CD4-positive, alpha-beta T cell treated with Interleukin-15 for 1 hour (primary cell): ENCODE results near the gene CELF5.
"Not testable (repeated sequence)": the region's sequence is repeated elsewhere in the genome, so short reads cannot be mapped to it uniquely, and the experiment has no call there.

Experiments
- DNase-seq: peaks from one replicate; pipeline ENCODE4 v3.0.0-alpha.2; 2020

Gene CELF5

GRCh38 chr19:3296446-3296845 is 72.0 kb downstream of the CELF5 start:
- DNase-seq, result no peak

DNA sequence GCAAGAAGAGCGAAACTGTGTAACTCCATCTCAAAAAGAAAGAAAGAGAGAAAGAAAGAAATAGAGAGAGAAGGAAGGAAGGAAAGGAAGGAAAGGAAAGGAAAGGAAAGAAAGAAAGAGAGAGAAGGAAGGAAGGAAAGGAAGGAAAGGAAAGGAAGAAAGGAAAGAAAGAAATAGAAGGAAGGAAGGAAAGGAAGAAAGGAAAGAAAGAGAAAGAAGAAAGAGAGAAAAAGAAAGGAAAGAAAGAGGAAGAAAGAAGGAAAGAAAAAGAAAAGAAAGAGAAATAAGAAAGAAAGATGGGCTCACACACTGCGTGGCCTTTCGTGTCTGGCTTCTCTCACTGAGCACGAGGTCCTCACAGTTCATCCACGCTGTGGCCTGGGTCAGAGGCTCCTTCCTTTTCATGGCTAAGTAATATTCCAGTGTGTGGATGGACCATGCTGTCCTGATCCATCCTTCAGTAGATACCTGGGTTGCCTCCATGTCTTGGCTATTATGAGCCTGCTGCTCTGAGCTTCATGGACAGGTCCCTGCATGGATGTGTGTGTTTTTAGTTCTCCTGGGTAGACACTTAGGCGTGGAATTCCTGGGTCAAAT is 74.5 kb downstream of the CELF5 start:
- no peak for DNase-seq

- DNase-seq, result not testable (repeated sequence)
Observed at GRCh38 chr19:3300566-3300965, 76.1 kb downstream of the CELF5 start.

- no peak for DNase-seq
Observed at GRCh38 chr19:3302755-3303154, 78.3 kb downstream of the CELF5 start.

GRCh38 chr19:3304871-3305423 is 80.5 kb downstream of the CELF5 start:
- peak; percentile 57 for DNase-seq

DNA sequence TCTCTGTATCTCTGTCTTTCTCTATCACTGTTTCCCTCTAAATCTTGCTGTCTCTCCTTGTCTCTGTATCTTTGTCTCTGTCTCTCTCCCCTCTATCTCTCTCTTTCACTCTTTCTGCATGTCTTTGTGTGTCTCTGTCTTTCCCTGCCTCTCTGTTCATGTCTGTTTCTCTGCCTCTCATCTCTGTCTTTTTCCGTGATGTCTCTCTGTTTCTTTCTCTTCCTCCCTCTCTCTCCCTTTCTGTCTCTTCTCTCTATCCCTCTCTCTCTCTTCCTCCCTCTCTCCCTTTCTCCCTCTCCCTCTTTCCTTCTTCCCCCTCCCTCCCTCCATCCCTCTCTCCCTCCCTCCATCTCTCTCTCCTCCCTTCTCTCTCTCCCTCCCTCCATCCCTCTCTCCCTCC is 85.3 kb downstream of the CELF5 start:
- no peak for DNase-seq

GRCh38 chr19:3310280-3310679 is 85.8 kb downstream of the CELF5 start:
- no peak for DNase-seq

- no peak for DNase-seq
Observed at GRCh38 chr19:3310711-3311110, 86.2 kb downstream of the CELF5 start.

- no peak for DNase-seq
Observed at GRCh38 chr19:3313199-3313575, 88.7 kb downstream of the CELF5 start.

GRCh38 chr19:3314962-3315675 is 90.7 kb downstream of the CELF5 start:
- DNase-seq, result no peak

GRCh38 chr19:3315676-3315973 is 91.2 kb downstream of the CELF5 start:
- DNase-seq, result no peak

- no peak for DNase-seq
Observed at GRCh38 chr19:3316132-3316648, 91.7 kb downstream of the CELF5 start.

- DNase-seq, result no peak
Observed at GRCh38 chr19:3316659-3317207, 92.3 kb downstream of the CELF5 start.

DNA sequence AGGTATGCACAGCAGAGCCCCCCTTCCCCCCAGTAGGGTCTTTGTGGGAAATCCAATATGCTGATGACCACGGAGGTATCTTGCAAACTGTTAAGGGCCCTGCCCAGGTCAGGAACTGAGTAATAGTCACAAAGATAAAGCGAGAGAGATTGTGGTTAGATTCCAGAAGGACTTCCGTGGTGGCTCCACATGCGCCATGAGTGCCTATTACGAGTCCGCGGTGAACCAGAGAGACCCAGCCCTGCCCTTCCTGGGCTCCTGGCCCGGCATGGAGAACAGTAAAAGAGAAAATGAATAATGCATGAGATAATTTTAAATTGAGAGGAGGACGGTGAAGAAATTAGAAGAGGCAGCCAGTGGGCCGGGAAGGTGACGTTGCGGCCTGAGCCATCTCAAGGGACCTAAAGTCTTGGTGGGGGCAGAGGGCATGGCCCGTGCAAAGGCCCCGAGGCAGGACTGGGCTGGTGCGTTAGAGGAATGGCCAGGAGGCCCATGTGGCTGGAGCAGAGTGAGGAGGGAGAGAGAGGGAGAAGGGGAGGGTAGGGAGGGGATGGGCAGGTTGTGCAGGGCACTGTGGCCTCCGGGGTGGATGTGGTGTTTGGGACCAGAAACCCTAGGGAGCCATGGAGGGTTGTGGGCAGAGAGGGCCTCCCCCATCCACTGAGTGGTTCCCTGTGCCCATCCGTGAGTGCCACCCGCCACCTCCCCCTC is 95.3 kb downstream of the CELF5 start:
- DNase-seq, result no peak

- DNase-seq, result no peak
Observed at GRCh38 chr19:3320354-3320670, 95.9 kb downstream of the CELF5 start.

DNA sequence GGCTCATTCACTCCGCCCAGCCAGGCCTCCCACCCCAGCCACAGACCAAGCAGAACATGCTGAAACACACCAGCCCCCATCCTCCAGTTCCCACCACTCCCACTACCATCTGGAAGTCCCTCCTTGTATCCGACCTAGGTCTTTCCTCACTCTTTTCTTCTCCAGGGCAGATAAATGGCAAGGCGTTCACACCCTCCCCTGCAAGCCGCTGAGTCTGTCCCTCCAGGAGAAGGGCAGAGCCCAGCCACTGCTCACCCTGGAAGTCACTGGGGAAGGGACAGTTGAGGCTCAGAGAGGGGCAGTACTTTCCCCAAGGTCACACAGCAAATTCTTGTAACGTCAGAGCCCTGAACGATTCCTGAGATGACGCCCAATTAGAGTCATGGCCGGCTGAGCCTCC is 96.4 kb downstream of the CELF5 start:
- no peak for DNase-seq

DNA sequence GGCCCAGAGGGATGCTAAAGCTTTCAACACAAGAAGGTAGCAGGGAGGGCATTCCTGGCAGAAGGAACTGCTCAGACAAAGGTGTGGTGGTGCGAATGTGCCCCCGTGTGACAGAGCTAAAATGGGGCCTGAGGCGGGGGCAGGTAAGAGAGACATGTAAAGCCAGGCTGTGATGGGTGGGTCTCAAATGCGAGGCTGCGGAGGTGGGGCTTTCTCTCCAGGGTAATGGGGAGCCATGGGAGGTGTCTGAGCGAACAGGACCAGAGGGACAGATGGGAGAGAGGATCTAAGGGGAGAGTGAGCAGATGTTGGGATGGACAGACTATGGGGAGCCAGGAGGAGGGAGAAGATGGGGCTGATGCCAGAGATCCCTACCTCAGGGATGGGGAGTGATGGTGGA is 97.2 kb downstream of the CELF5 start:
- no peak for DNase-seq

GRCh38 chr19:3322199-3322978 is 97.9 kb downstream of the CELF5 start:
- DNase-seq, result no peak

GRCh38 chr19:3323026-3323425 is 98.6 kb downstream of the CELF5 start:
- DNase-seq, result no peak

DNA sequence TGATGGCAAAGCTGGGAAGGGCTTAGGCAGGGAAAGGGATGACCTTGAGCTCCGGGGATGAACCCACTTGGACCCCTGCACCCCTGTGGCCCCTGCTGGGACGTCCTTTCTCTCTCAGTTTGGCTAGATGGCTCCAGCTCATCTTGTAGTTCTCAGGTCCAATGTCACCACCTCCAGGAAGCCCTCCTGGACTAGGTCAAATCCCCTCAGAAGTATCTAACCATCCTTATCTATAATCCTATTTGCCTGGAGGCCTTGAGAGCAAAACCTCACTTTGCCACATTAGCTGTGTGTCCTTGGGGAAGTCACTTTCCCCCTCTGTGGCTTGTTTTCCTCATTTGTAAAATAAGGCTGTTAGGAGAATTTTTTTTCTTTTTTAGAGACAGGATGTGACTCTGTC is 99.2 kb downstream of the CELF5 start:
- DNase-seq, result no peak

DNA sequence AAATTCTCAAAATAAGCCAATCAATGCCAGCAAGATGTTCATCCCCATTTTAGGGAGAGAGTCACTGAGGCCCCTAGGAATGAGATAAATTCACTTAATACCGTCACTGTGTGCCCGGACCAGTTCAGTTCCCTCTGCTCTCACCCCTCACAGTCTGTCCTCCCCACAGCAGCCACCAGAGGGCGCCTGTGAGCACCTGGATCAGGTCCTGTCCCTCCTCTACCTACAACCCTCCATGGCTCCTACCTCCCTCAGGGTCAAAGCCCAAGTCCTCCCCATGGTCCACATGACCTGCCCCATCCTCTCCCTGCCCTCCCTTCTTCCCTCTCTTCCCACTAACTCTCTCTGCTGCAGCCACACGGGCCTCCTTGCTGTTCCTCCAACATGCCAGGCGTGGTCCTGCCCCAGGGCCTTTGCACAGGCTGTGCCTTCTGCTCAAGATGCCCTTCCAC is 100.0 kb downstream of the CELF5 start:
- peak; percentile 59 for DNase-seq

GRCh38 chr19:3325451-3325850 is 101.0 kb downstream of the CELF5 start:
- no peak for DNase-seq

DNA sequence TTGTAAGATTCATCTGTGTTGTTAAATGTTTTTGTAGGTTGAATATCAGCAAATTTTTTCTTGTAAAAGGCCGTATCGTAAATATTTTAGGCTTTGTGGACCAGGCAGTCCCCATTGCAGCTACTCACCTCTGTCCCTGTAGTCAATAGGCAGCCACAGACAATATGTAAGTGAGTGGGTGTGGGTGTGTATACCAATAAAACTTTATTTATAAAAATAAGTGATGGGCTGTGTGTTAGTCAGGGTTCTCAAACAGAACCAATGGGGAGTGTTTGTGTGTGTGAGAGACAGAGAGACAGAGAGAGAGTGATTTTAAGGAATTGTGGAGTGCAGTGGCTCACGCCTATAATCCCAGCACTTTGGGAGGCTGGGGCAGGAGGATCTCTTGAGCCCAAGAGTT is 104.3 kb downstream of the CELF5 start:
- no peak for DNase-seq
